ENCODE measurements around the gene GREM2. TPM values are rescaled to one million over a fixed set of nuclear protein-coding genes. Genes with fewer than 3 reads are reported as not detected.

Gene GREM2
- total and polyA plus RNA-seq, 2 donors (not counting 3 experiments of a cell fraction or from before 2014, with no cell fraction given), result not detected

- no peaks in the 10 kb centered on the region for H3K4me1 ChIP-seq (ENCODE audit: control insufficient read depth, extremely low read depth, insufficient read depth, low read length)
- no peaks in the 10 kb centered on the region for H3K79me2 ChIP-seq (ENCODE audit: control insufficient read depth, insufficient read depth, low read length)
- no peak overlapping the region for H3K27ac ChIP-seq (ENCODE audit: insufficient read depth, low read depth, low read length)
- no peak overlapping the region for H3K4me3 ChIP-seq (replicated peaks in 1 of 3; ENCODE audit: insufficient read depth in 1 of 3, low read depth in 1 of 3, low read length in 3 of 3)
- dilution Hi-C loops (cut with MboI; ENCODE audit: extremely low pct_ligation_motif_present, low sequenced_read_pairs) (no loop called here), intact Hi-C loops (cut with micrococcal nuclease) (no loop called here)
- H2AFZ ChIP-seq (ENCODE audit: low read depth, low read length), result no peak overlapping the region
- H3K9me3 ChIP-seq (replicated peaks; ENCODE audit: control insufficient read depth, insufficient read depth, low read length), result peaks cover 2% of the 10 kb centered on the region
- POLR2A ChIA-PET, result no interaction called here
- CTCF ChIA-PET, result no interaction called here
- BruUV-seq (replicated peaks), result no TSS peak
- no peaks in the 10 kb centered on the region for H3K36me3 ChIP-seq (ENCODE audit: control insufficient read depth in 2 of 2, extremely low read depth in 1 of 2, insufficient read depth in 2 of 2, low read length in 2 of 2)
- no peaks in the 10 kb centered on the region for H4K20me1 ChIP-seq (replicated peaks; ENCODE audit: control insufficient read depth, extremely low read depth, insufficient read depth, low read length)
- FAIRE-seq (no peak), DNase-seq (ENCODE audit: low read depth, low spot score) (no peak)
- no peak overlapping the region for H3K9ac ChIP-seq (replicated peaks; ENCODE audit: extremely low read depth, insufficient read depth, low read length)
- H3K27me3 ChIP-seq (ENCODE audit: control insufficient read depth in 2 of 2, insufficient read depth in 2 of 2, low read length in 2 of 2), result no peaks in the 10 kb centered on the region
- H3K9me1 ChIP-seq (replicated peaks; ENCODE audit: control insufficient read depth, extremely low read depth, insufficient read depth, low read length), result no peaks in the 10 kb centered on the region
- TF ChIP-seq JUN (IDR thresholded peaks at IDR 0.05; ENCODE audit: borderline replicate concordance, insufficient read depth, insufficient read length, low read depth) (no peak), EZH2 (IDR thresholded peaks at IDR 0.05; ENCODE audit: borderline replicate concordance, low read depth, low read length, severe bottlenecking) (no peak), FOS (IDR thresholded peaks at IDR 0.05; ENCODE audit: borderline replicate concordance, insufficient read depth, low read length) (no peak), CTCF (IDR thresholded peaks at IDR 0.05; ENCODE audit: extremely low read depth in 1 of 2, insufficient read depth in 1 of 2, low read depth in 1 of 2, low read length in 2 of 2) (no peak), POLR2AphosphoS5 (IDR thresholded peaks at IDR 0.05; ENCODE audit: insufficient read depth, low read depth, low read length) (no peak), MYC (IDR thresholded peaks at IDR 0.05; ENCODE audit: low read depth, low read length) (no peak), MAX (IDR thresholded peaks at IDR 0.05; ENCODE audit: insufficient read depth, insufficient read length) (no peak), POLR2A (IDR thresholded peaks at IDR 0.05; ENCODE audit: low read depth, low read length) (no peak), GATA2 (IDR thresholded peaks at IDR 0.05; ENCODE audit: insufficient read depth, insufficient read length, low read depth, low read length) (no peak)
- H3K4me2 ChIP-seq (ENCODE audit: insufficient read depth, low read length), result no peak overlapping the region
These were observed 111.3 kb downstream of the GREM2 start for GRCh38 chr1:240500647-240501046.
